Bronchial epithelial cell (primary cell): ENCODE results near the gene PIAS2. TPM values are rescaled to one million over a fixed set of nuclear protein-coding genes. Genes with fewer than 3 reads are reported as not detected.

Source experiments
- DNase-seq: peaks from one replicate; pipeline ENCODE4 v3.0.0-alpha.2; 2010; ENCODE audit warnings: low read depth
- FAIRE-seq: peaks from 2 replicates; lab custom pipeline; 2011; peaks lifted over from hg19 to GRCh38; lab: Jason Lieb, UNC
- H3K27me3 ChIP-seq: 2 replicates; pipeline ENCODE4 v1.5.1; 2011; ENCODE audit warnings: low read length; ENCODE audit not compliant: control insufficient read depth, insufficient read depth
- H3K36me3 ChIP-seq: 2 replicates; pipeline ENCODE4 v1.5.1; 2011; ENCODE audit warnings: low read length; ENCODE audit not compliant: control insufficient read depth, insufficient read depth
- H3K4me3 ChIP-seq: 2 replicates; pipeline ENCODE4 v1.5.1; 2011; ENCODE audit warnings: mild to moderate bottlenecking, low read depth, low read length, control low read depth
- total RNA-seq: library from RNA; depleted of rRNA; stranded (reverse); fragments of >200 nt; gene quantifications from 2 replicates; pipeline ENCODE4 v1.2.1, GENCODE V29; 2014
- TF ChIP-seq, protein P1 (sequence below): IDR thresholded peaks from 2 replicates; pipeline ENCODE4 v1.5.1; 2011; ENCODE audit warnings: mild to moderate bottlenecking, moderate library complexity, low read length, control low read depth, inconsistent platforms; ENCODE audit not compliant: insufficient read depth, severe bottlenecking

The PIAS2 gene
- total RNA-seq, 1 donor from 2014 or later: 12.9 TPM

DNA sequence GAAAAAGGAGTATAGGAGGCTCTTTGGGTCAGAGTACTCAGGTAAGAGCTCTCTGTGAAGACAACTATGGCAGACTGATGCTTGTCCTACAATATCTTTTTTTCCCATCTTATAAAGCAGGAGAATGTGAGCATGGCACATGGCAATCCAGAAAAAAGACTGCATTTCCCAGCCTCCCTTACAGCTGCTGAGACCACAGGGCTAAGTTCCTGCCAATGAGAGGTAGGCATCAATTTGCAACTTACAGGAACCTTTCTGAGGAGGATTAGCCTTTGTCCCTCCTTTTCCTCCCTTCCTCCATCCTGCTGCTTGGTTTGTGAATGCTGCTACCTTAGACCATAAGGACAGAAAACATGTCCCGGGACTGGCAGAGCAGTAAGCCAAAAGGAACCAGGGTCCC, 122.7 kb downstream of the PIAS2 start:
- peak; percentile 28 for FAIRE-seq
- H3K4me3 ChIP-seq: no peak overlapping the region
- TF ChIP-seq, protein P1, sequence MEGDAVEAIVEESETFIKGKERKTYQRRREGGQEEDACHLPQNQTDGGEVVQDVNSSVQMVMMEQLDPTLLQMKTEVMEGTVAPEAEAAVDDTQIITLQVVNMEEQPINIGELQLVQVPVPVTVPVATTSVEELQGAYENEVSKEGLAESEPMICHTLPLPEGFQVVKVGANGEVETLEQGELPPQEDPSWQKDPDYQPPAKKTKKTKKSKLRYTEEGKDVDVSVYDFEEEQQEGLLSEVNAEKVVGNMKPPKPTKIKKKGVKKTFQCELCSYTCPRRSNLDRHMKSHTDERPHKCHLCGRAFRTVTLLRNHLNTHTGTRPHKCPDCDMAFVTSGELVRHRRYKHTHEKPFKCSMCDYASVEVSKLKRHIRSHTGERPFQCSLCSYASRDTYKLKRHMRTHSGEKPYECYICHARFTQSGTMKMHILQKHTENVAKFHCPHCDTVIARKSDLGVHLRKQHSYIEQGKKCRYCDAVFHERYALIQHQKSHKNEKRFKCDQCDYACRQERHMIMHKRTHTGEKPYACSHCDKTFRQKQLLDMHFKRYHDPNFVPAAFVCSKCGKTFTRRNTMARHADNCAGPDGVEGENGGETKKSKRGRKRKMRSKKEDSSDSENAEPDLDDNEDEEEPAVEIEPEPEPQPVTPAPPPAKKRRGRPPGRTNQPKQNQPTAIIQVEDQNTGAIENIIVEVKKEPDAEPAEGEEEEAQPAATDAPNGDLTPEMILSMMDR: no peak

DNA sequence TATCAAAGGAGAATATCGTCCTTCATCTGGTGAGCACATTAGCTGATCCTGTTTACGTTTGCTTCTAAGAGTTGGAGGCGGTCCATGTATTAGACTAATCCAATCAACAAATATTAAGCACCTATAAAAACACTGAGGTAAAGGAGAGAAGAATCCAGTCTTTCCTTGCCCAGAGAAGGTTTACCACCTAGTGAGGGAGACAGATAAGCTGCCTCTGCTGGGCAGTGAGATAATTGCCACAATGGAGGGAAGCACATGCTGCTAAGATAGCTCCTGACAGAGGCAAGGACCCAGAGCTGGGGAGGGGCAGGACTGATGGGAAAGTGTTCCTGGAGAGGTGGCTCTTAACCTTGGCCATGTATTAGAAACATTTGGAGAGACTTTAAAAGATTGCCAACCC, 123.7 kb downstream of the PIAS2 start:
- Histone ChIP-seq H3K27me3 (no peaks in the 10 kb centered on the region), H3K4me3 (no peak overlapping the region), H3K36me3 (no peaks in the 10 kb centered on the region)
- TF ChIP-seq, protein P1: no peak
- FAIRE-seq: no peak
- DNase-seq: no peak

More for the DNA sequence above, 122.7 kb downstream of the PIAS2 start:
- no peak for DNase-seq
- H3K27me3 ChIP-seq: no peaks in the 10 kb centered on the region
- H3K36me3 ChIP-seq: no peaks in the 10 kb centered on the region

DNA sequence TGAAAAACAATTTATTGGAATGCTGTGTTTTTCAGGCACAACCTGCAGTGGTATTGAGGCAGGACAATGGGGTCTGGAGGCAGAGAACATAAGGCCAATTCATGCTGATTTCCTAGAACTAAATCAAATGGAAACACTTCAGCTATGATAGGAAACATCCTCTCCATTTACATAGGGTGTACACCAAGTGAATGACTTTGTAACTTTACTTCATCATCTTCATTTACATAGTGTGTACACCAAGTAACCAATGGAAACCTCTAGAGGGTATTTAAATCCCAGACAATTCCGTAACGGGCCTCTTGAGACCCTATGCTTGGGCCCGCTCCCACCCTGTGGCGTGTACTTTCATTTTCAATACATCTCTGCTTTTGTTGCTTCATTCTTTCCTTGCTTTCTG, 128.2 kb downstream of the PIAS2 start:
- no peaks in the 10 kb centered on the region for H3K27me3 ChIP-seq
- FAIRE-seq (no peak), DNase-seq (no peak)
- H3K4me3 ChIP-seq: no peak overlapping the region
- no peaks in the 10 kb centered on the region for H3K36me3 ChIP-seq
- TF ChIP-seq, protein P1: no peak

DNA sequence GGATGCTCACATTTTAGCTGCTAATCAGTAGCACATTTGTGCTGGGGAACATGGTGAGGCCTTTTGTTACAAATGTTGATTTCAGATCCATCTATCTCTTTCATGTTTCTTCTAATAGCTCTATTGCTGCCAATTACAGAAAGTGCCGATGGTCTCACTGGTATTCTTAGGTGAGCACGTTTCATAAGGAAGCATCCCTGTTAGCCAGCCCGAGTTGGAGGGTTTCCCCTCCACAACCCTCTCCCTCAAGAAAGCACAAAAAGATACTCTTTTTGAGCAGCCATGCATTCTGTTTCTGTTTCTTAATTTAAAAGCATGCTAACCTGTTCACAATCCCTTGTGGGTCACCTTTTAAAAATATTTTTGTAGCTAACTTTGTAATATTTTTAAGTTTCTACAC, 129.6 kb downstream of the PIAS2 start:
- Histone ChIP-seq H3K36me3 (no peaks in the 10 kb centered on the region), H3K4me3 (no peak overlapping the region), H3K27me3 (no peaks in the 10 kb centered on the region)
- TF ChIP-seq, protein P1: no peak
- no peak for FAIRE-seq
- no peak for DNase-seq

DNA sequence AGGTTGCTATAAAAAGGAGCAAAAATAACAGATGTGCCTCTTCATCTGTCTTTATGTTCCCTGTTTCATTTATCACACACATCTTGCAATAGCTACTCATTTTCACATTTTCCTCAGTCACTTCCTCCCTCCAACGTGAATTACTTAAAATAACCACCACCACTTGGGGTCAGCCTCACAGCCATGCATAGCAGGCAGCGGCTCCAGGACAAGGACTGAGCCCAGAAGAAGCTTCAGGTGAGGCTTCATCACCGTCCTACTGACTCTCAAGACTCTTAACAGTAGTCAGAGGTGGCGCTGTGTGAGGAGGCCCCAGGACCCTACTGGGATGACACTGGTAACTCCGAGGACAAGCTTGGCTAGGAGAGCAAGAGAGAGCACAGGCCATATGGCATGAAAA, 144.9 kb downstream of the PIAS2 start:
- Histone ChIP-seq H3K27me3 (no peaks in the 10 kb centered on the region), H3K36me3 (no peaks in the 10 kb centered on the region), H3K4me3 (no peak overlapping the region)
- FAIRE-seq: no peak
- TF ChIP-seq, protein P1: no peak
- no peak for DNase-seq

DNA sequence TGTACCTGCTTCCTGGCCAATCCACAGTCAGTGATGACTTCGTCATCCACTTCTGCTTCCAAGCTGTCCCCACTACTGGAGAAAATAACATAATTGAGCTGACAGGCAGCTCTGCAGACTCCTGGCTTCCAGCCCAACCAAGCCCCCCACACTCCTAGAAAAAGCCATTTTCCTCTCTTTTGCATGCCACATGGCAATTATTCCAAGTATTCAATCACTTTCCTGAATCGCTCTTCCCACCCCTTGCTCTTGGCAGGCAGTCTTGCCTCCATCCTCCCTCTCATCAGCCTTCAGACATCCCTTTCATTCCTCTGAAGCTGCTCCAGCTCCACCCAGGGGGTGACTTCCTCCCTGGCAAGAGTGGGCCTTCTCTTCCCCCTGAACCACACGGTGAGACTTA, 146.2 kb downstream of the PIAS2 start:
- no peak for FAIRE-seq
- TF ChIP-seq, protein P1: no peak

More for the DNA sequence above, 146.2 kb downstream of the PIAS2 start:
- DNase-seq: no peak
- no peaks in the 10 kb centered on the region for H3K36me3 ChIP-seq
- H3K27me3 ChIP-seq: no peaks in the 10 kb centered on the region
- no peak overlapping the region for H3K4me3 ChIP-seq
